ENCODE results near the gene ZNF674.

The ZNF674 gene

GRCh38 chrX:46545111-46546005 is at the start of gene ZNF674:
TSS of gene ZNF674 (minus strand) at chrX:46545421. CDS start at chrX:46542087, 3,334 bp downstream.
- peak within 1 kb of the TSS; percentile 77 for H3K4me3 ChIP-seq (ENCODE audit: low read depth, low read length)

GRCh38 chrX:46589977-46590723 is 44.9 kb upstream of the ZNF674 start:
- H3K4me3 ChIP-seq (ENCODE audit: low read depth, low read length), result no peak overlapping the region

DNA sequence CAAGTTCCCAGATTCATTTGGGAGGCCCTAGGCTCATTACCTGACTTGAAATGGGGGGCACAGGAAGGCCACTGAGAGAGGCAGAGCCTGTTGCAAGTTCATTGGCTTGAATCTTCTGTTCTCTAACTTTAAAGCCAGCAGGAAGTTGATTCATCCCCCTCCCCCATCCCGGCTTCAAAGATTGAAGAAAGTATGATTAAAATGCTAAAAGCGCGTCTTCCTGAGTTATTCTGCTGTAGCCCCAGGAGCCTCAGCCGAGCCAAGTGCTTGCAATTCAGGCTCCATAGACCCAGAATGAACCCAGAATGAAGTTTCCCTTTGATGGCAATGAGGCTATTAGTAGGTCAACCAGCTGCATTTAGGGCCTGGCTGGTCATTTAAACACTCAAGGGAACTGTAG is 43.0 kb upstream of the ZNF674 start:
- no peak overlapping the region for H3K4me3 ChIP-seq (ENCODE audit: low read depth, low read length)

DNA sequence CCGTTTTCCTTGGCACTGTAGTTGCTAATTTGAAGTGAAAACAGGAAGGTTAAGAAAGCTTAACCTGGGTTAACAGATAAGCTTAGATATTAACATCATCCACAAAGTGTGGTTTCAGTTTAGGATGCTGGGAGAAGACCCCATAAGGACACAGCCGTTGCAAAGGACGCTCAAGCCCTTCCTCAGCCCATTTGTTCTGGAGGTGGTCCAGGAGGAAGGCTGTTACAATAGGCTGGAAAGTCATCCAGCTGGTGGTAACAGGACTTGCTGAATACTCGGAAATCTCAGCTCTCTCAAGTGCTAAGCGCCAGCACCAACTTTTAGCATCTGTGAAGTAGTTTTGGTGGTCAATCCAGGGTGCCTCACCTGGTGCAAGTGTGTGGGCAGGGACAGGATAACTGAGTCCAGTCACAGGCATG is 42.5 kb upstream of the ZNF674 start:
- no peak overlapping the region for H3K4me3 ChIP-seq (ENCODE audit: low read depth, low read length)

DNA sequence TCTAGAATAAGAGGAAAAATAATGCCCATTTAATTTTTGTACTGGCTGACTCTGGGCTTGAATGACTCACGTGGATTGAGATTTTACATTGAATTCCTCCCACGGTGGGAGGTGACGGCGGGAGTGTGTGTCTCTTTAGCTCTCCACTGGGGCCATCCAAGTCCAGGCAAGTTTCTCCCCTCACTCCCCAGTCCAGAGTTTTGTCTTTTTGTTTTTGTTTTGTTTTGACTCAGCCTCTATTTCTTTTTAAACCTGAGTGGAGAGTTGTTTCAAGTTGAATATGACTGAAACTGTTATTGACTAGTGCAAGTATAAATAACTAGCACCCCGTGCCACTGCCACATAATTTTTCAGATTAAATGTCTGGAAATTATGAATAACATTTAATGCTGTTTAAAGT is 41.9 kb upstream of the ZNF674 start:
- H3K4me3 ChIP-seq (ENCODE audit: low read depth, low read length), result no peak overlapping the region

- no peak overlapping the region for H3K4me3 ChIP-seq (ENCODE audit: low read depth, low read length)
Observed at GRCh38 chrX:46584736-46585135, 39.5 kb upstream of the ZNF674 start.

- H3K4me3 ChIP-seq (ENCODE audit: low read depth, low read length), result no peak overlapping the region
Observed at GRCh38 chrX:46582966-46583365, 37.7 kb upstream of the ZNF674 start.

- no peak overlapping the region for H3K4me3 ChIP-seq (ENCODE audit: low read depth, low read length)
Observed at GRCh38 chrX:46582325-46582724, 37.1 kb upstream of the ZNF674 start.

DNA sequence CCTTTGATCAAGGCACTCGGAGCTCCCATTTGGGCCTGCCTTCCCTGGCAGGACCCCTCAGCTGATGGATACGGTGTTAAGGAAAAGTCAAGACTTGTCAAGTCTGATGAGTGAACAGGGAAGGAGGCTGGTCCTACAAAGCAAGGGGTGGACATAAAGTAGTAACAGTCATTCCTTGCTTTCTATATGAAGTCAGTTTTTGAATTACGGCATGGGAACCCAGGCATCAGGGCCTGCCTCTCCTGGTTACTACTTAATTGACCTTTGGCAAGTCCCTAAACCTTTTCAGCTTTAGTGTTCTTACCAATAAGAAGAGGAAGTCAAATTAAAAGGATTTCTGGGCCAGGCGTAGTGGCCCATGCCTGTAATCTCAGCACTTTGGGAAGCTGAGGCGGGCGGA is 35.4 kb upstream of the ZNF674 start:
- H3K4me3 ChIP-seq (ENCODE audit: low read depth, low read length), result no peak overlapping the region

GRCh38 chrX:46579250-46579649 is 34.0 kb upstream of the ZNF674 start:
- H3K4me3 ChIP-seq (ENCODE audit: low read depth, low read length), result no peak overlapping the region

DNA sequence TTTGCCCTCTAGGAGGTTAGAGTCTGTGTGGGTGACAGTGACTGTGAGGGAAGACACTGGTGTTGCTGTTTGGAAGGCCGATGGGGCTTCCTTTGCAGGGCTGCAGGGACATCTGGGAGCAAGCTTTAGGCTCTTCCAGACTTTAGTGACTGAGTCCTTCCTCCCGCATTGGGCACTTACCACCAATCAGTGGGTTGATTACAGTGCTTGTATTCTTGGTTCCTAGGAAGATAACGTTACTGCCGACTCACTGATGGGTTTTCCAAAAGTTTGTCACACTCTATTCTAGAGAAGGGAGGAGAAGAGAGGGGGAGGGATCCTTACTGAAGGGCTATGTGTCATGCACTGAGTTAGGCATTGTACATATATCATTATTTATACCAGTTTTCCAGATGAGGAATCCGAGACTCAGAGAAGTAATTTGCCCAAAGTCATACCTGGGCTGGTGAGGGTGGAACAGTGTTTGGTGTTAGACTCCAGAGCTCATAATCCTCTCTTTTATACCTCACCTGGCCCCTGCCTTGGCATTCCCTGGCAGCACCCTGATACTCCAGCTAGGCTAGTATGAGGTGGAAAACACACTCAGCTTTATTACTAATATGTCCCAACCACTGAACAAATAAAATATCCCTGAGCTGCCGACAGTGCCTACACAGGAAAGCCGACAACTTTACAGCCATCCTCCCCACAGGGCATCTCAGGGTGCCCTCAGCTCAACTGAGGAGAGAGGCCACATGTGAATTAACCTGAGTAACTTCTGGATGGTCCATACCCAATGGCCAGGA is 32.2 kb upstream of the ZNF674 start:
- H3K4me3 ChIP-seq (ENCODE audit: low read depth, low read length), result no peak overlapping the region

DNA sequence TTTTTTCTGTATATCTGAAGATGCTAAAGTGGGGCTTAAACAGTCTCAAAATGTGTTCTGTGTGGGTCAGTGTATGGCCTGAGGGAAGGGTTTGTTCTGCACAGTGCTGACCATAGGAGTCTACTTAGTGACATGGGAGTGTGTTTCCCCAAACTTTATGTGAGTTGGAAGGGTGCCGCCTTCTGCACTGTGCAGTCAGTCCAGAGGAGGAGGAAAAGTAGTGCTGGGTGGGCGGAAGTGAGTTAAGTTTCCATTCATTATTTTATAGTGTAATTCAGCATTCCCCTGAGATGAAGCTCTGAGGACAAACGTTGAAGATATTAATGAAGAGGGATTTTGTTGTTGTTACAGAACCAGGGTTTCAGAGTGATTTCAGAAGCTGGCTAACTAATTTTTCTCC is 31.2 kb upstream of the ZNF674 start:
- peak overlapping the region; percentile 13 for H3K4me3 ChIP-seq (ENCODE audit: low read depth, low read length)

DNA sequence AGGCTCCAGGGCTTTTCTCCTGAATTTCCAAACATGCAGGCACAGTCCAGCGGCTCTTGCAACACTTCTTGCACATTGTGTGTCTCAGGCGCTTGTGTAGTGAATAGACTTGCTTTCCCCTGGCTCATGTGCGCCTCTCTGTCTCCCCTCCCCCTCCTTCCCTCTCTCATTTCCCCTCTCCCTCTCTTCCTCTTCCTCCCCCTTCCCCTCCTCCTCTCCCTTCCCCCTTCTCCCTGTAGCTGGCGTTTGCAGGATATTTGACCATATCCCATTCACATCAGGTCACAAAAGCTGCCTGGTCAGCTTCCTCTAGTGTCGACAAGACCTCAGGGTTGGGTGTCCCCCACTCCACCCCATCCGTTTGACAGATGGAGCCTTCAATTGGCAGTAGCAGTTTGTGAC is 30.8 kb upstream of the ZNF674 start:
- peak overlapping the region; percentile 58 for H3K4me3 ChIP-seq (ENCODE audit: low read depth, low read length)

- H3K4me3 ChIP-seq (ENCODE audit: low read depth, low read length), result peak overlapping the region; percentile 58
Observed at GRCh38 chrX:46575586-46575985, 30.4 kb upstream of the ZNF674 start.

GRCh38 chrX:46574774-46575381 is 29.7 kb upstream of the ZNF674 start:
- peak overlapping the region; percentile 58 for H3K4me3 ChIP-seq (ENCODE audit: low read depth, low read length)

GRCh38 chrX:46573892-46574773 is 28.9 kb upstream of the ZNF674 start:
- peak overlapping the region; percentile 58 for H3K4me3 ChIP-seq (ENCODE audit: low read depth, low read length)

DNA sequence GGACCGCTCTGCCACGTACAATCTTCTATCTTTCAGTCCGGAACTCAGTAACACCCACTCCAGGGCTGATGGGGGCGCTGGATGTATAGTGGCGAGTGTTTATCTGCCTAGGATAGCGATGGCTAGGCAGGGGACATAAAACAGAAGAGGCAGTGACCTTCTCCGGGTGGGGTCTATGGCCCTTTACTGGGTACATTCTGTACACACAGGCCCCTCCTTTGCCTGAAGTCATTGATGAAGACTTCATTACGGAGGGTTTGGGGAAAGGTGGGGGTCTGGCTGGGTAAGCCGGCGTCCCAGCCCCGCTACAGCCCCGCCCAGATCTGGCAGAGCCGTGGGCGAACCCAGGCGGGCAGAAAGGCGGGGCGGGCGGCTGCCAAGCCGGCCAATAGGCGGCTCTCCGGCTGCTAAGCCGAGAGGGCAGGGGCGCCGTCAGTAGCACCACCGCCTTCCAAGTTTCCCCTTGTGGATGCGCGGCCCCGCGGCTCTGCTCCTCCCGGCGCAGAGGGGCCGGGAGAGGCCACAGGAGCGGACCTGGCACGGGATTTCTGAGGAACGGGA is 28.2 kb upstream of the ZNF674 start, which contains the start of gene CHST7:
CHST7 (plus strand) TSS at position 435 of the 561 bp plus-strand sequence. CDS start 167 bp downstream, outside the sequence.
- H3K4me3 ChIP-seq (ENCODE audit: low read depth, low read length), result peak within 1 kb of the TSS; percentile 58

DNA sequence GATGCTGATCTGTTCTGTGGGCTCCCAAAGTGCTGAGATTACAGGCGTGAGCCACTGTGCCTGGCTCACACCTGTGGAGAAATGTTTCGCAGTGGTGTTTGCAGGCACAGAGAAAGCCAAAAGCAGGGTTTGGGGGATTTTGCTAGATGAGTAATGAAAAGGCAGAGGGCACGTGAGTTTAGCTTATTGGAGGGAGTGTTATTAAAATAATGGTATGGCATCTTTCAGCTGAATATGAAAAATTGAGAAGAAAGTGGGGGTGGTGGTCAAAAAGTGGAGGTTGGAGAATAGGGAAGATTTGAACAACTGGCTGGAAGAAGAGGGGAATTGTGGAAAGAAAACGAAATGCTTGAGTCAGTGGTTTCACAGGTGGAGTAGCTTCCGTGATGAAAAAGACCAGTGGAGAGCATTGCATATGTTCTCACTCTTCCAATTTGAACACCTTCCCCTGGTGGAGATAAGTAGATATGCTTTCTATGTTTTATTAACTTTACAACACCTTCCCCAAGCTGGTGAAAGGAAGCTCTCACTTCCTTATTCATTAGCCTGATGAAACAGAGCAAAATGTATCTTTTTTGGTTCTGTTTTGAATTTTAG is 27.2 kb upstream of the ZNF674 start:
- no peak overlapping the region for H3K4me3 ChIP-seq (ENCODE audit: low read depth, low read length)
